Inflammatory macrophage treated with lipopolysaccharide for 4 hours (primary cell): ENCODE data around the gene FLII.
"Not testable (repeated sequence)": the region's sequence is repeated elsewhere in the genome, so short reads cannot be mapped to it uniquely, and the experiment has no call there.

ENCODE experiments used
- DNase-seq: peaks from one replicate; pipeline ENCODE4 v3.0.0-alpha.2; 2020

Gene FLII

GRCh38 chr17:18238299-18238698 lies 20.2 kb downstream of the FLII start:
- DNase-seq, result no peak

- DNase-seq, result no peak
These were observed 21.1 kb downstream of the FLII start for GRCh38 chr17:18237461-18237860.

GRCh38 chr17:18236494-18236893 lies 22.0 kb downstream of the FLII start:
- no peak for DNase-seq

- no peak for DNase-seq
These were observed 22.7 kb downstream of the FLII start for GRCh38 chr17:18235743-18236256.

GRCh38 chr17:18234853-18235380 lies 23.6 kb downstream of the FLII start:
- no peak for DNase-seq

GRCh38 chr17:18233803-18234518 lies 24.6 kb downstream of the FLII start:
- no peak for DNase-seq

GRCh38 chr17:18231164-18231563 lies 27.4 kb downstream of the FLII start:
- no peak for DNase-seq

GRCh38 chr17:18230288-18231141 lies 28.0 kb downstream of the FLII start:
- no peak for DNase-seq

GRCh38 chr17:18229771-18230170 lies 28.8 kb downstream of the FLII start:
- DNase-seq, result no peak

- DNase-seq, result no peak
These were observed 29.3 kb downstream of the FLII start for GRCh38 chr17:18229254-18229653.

GRCh38 chr17:18228176-18228682 lies 30.3 kb downstream of the FLII start:
- no peak for DNase-seq

- DNase-seq, result no peak
These were observed 30.9 kb downstream of the FLII start for GRCh38 chr17:18227635-18228034.

- peak; percentile 22 for DNase-seq
These were observed 32.1 kb downstream of the FLII start for GRCh38 chr17:18226284-18226945.

GRCh38 chr17:18225642-18226283 lies 32.8 kb downstream of the FLII start:
- DNase-seq, result no peak

- peak; percentile 97 for DNase-seq
These were observed 33.4 kb downstream of the FLII start, which contains the start of gene LLGL1 for GRCh38 chr17:18225121-18225641. TSS of gene LLGL1 (plus strand) at chr17:18225635. CDS start at chr17:18225683, 48 bp downstream.

- DNase-seq, result no peak
These were observed 34.0 kb downstream of the FLII start for GRCh38 chr17:18224387-18225120.

GRCh38 chr17:18224053-18224386 lies 34.5 kb downstream of the FLII start:
- no peak for DNase-seq

GRCh38 chr17:18218756-18219415 lies 39.7 kb downstream of the FLII start:
- DNase-seq, result no peak

- peak; percentile 59 for DNase-seq
These were observed 41.0 kb downstream of the FLII start for GRCh38 chr17:18217412-18218015.

- not testable (repeated sequence) for DNase-seq
These were observed 41.6 kb downstream of the FLII start for GRCh38 chr17:18216906-18217305.
